ENCODE results near the gene DYNC2H1.

- no peak for TF ChIP-seq POLR2A (IDR thresholded peaks at IDR 0.05)
- TF ChIP-seq, protein P1, sequence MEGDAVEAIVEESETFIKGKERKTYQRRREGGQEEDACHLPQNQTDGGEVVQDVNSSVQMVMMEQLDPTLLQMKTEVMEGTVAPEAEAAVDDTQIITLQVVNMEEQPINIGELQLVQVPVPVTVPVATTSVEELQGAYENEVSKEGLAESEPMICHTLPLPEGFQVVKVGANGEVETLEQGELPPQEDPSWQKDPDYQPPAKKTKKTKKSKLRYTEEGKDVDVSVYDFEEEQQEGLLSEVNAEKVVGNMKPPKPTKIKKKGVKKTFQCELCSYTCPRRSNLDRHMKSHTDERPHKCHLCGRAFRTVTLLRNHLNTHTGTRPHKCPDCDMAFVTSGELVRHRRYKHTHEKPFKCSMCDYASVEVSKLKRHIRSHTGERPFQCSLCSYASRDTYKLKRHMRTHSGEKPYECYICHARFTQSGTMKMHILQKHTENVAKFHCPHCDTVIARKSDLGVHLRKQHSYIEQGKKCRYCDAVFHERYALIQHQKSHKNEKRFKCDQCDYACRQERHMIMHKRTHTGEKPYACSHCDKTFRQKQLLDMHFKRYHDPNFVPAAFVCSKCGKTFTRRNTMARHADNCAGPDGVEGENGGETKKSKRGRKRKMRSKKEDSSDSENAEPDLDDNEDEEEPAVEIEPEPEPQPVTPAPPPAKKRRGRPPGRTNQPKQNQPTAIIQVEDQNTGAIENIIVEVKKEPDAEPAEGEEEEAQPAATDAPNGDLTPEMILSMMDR (IDR thresholded peaks at IDR 0.05) = no peak
Measured at GRCh38 chr11:103272876-103273275, 163.7 kb downstream of the DYNC2H1 start.
